Mesothelial cell of epicardium (in vitro differentiated cells): ENCODE measurements around the gene CFAP20DC. TPM values are rescaled to one million over a fixed set of nuclear protein-coding genes. Genes with fewer than 3 reads are reported as not detected.

Experiments used
- DNase-seq, 2 experiments: peaks; one replicate each; pipeline ENCODE4 v3.0.0; 2021; ENCODE audit warnings: low spot score in 2 of 2; ENCODE audit not compliant: unreplicated experiment in 2 of 2
- H3K27ac Mint-ChIP-seq: 2 replicates; pipeline ENCODE4 v1.8.0; 2021; ENCODE audit warnings: mixed read lengths
- H3K27me3 Mint-ChIP-seq: 2 replicates; pipeline ENCODE4 v1.8.0; 2021; ENCODE audit warnings: low read depth, mixed read lengths
- H3K36me3 Mint-ChIP-seq: 2 replicates; pipeline ENCODE4 v1.8.0; 2021; ENCODE audit warnings: mixed read lengths
- H3K4me1 Mint-ChIP-seq: 2 replicates; pipeline ENCODE4 v1.8.0; 2021; ENCODE audit warnings: mixed read lengths
- H3K4me3 Mint-ChIP-seq: 2 replicates; pipeline ENCODE4 v1.8.0; 2021; ENCODE audit warnings: mild to moderate bottlenecking, moderate library complexity, mixed read lengths
- H3K9me3 Mint-ChIP-seq: 2 replicates; pipeline ENCODE4 v1.8.0; 2021; ENCODE audit warnings: mixed read lengths
- total RNA-seq: library from RNA; stranded (reverse); gene quantifications from 3 replicates; pipeline ENCODE4 v1.2.1, GENCODE V29; 2021
- TF ChIP-seq, protein P1 (sequence below): fragments of 200-600 bp; sonication (generic); IDR thresholded peaks from one replicate; pipeline ENCODE4 v1.5.0; 2021; ENCODE audit warnings: antibody characterized with exemption; ENCODE audit not compliant: unreplicated experiment

CFAP20DC gene
- total RNA-seq, 1 donor from 2014 or later, result 5.4 TPM

DNA sequence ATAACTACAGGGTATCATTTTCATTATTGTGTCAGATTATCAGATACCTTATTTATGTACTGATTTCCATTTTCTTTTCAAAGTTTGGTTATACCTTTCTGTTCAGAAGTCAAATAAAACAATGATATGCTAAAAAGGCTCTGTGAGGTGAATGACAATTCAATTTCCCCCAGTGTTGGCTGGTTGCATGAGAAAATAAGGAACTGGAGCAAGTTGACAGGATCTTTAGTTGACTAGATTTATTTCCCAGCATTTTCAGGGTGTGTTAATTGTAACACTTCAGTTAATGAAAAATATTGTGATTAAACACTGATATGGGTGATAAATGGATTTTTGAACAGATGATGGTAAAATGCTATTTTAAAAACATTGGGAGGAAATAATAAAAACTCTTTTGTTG, 260.4 kb downstream of the CFAP20DC start:
- TF ChIP-seq, protein P1, sequence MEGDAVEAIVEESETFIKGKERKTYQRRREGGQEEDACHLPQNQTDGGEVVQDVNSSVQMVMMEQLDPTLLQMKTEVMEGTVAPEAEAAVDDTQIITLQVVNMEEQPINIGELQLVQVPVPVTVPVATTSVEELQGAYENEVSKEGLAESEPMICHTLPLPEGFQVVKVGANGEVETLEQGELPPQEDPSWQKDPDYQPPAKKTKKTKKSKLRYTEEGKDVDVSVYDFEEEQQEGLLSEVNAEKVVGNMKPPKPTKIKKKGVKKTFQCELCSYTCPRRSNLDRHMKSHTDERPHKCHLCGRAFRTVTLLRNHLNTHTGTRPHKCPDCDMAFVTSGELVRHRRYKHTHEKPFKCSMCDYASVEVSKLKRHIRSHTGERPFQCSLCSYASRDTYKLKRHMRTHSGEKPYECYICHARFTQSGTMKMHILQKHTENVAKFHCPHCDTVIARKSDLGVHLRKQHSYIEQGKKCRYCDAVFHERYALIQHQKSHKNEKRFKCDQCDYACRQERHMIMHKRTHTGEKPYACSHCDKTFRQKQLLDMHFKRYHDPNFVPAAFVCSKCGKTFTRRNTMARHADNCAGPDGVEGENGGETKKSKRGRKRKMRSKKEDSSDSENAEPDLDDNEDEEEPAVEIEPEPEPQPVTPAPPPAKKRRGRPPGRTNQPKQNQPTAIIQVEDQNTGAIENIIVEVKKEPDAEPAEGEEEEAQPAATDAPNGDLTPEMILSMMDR, result no peak
- H3K27me3 Mint-ChIP-seq, result no peaks in the 10 kb centered on the region
- H3K4me1 Mint-ChIP-seq, result peaks cover 11% of the 10 kb centered on the region
- DNase-seq, result no peak
- peaks cover 3% of the 10 kb centered on the region for H3K9me3 Mint-ChIP-seq
- H3K4me3 Mint-ChIP-seq, result no peak overlapping the region
- H3K36me3 Mint-ChIP-seq, result no peaks in the 10 kb centered on the region
- no peak overlapping the region for H3K27ac Mint-ChIP-seq

DNA sequence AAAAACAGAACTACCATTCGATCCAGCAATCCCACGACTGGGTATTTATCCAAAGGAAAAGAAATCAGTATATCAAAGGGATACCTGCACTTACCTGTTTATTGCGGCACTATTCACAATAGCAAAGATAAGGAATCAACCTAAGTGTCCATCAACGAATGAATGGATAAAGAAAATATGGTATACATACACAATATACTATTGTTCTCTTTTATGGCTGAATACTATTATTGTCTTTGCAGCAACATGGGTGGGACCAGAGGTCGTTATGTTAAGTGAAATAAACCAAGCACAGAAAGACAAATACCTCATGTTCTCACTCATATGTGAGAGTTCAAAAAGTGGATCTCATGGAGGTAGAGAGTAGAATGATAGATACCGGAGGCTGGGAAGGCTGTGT, 264.9 kb downstream of the CFAP20DC start:
- DNase-seq, result no peak
- H3K27ac Mint-ChIP-seq, result no peak overlapping the region
- TF ChIP-seq, protein P1, result no peak
- H3K36me3 Mint-ChIP-seq, result peaks cover 2% of the 10 kb centered on the region
- no peak overlapping the region for H3K4me3 Mint-ChIP-seq
- H3K9me3 Mint-ChIP-seq, result peaks cover 42% of the 10 kb centered on the region
- H3K27me3 Mint-ChIP-seq, result no peaks in the 10 kb centered on the region
- no peaks in the 10 kb centered on the region for H3K4me1 Mint-ChIP-seq

DNA sequence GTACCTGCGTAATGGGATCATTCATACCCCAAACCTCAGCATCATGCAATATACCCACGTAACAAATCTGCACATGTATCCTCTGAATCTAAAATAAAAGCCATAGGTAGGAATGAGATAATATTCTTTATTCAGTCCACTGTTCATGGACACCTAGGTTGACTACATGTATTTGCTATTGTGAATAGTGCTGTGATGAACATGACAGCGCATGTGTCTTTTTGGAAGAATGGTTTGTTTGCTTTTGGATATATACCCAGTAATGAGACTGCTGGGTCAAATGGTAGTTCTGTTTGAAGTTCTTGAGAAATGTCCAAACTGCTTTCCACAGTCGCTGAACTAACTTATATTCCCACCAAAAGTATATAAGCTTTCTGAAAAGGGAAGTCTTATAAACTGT, 265.4 kb downstream of the CFAP20DC start:
- Mint-ChIP-seq H3K9me3 (peaks cover 47% of the 10 kb centered on the region), H3K36me3 (peaks cover 5% of the 10 kb centered on the region), H3K4me1 (no peaks in the 10 kb centered on the region), H3K27ac (no peak overlapping the region), H3K4me3 (no peak overlapping the region), H3K27me3 (no peaks in the 10 kb centered on the region)
- no peak for DNase-seq
- TF ChIP-seq, protein P1, result no peak

DNA sequence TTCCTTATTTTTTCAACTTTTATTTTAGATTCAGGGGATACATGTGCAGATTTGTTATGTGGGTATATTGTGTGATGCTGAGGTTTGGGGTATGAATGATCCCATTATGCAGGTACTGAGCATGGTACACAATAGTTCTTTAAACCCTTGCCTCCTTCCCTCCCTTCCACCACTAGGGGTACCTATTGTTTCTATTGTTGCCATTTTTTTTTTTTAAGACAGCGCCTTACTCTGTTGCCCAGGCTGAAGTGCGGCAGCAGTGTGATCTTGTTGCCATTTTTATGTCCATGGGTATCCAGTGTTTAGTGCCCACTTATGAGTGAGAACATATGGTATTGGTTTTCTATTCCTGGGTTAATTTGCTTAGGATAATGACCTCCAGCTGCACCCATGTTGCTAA, 266.0 kb downstream of the CFAP20DC start:
- H3K27ac Mint-ChIP-seq, result no peak overlapping the region
- no peak for DNase-seq
- no peaks in the 10 kb centered on the region for H3K4me1 Mint-ChIP-seq
- H3K27me3 Mint-ChIP-seq, result no peaks in the 10 kb centered on the region
- peaks cover 10% of the 10 kb centered on the region for H3K36me3 Mint-ChIP-seq
- TF ChIP-seq, protein P1, result no peak
- peaks cover 52% of the 10 kb centered on the region for H3K9me3 Mint-ChIP-seq
- H3K4me3 Mint-ChIP-seq, result no peak overlapping the region

DNA sequence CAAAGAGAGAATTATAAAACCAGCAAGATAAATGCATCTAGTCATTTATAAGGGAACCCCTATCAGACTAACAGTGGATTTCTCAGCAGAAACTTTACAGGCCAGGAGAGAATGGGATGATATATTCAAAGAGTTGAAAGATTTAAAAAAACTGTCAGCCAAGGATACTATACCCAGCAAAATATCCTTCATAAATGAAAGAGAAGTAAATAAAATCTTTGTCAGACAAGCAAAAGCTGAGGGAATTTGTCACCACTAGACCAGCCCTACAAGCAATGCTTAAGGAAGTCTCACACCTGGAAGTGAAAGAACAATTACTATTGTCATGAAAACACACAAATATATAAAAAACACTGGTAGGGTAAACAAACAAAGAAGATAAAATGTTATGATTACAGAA, 269.9 kb downstream of the CFAP20DC start:
- Mint-ChIP-seq H3K9me3 (peaks cover 57% of the 10 kb centered on the region), H3K36me3 (peaks cover 11% of the 10 kb centered on the region), H3K27me3 (no peaks in the 10 kb centered on the region), H3K27ac (no peak overlapping the region), H3K4me3 (no peak overlapping the region), H3K4me1 (no peaks in the 10 kb centered on the region)
- DNase-seq, result no peak
- TF ChIP-seq, protein P1, result no peak

DNA sequence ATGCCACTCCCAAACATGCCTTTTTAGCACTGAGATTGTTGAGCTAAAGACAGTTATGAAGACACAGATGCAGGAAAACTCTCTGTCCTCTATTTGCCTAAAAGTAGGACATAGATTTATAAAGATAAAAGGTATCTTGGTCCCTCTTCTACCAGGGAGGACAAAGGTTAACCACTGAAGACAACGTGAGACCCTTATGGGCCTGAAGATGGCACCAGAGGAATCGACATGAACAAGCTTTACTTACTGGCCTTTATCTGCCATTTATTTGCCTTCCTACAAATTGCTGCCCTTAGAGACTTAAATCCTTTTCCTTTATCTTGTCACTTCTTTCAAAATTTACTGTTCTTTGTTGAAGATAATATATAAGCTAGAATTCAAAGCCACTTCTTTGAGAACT, 273.6 kb downstream of the CFAP20DC start:
- Mint-ChIP-seq H3K4me1 (no peaks in the 10 kb centered on the region), H3K27me3 (no peaks in the 10 kb centered on the region), H3K9me3 (peaks cover 28% of the 10 kb centered on the region), H3K36me3 (peaks cover 11% of the 10 kb centered on the region), H3K4me3 (no peak overlapping the region), H3K27ac (no peak overlapping the region)
- TF ChIP-seq, protein P1, result no peak
- no peak for DNase-seq
